HepG2 (cell line): ENCODE results near the gene IMP3. TPM values are rescaled to one million over a fixed set of nuclear protein-coding genes. Genes with fewer than 3 reads are reported as not detected.

Experiments
- ATF7 ChIP-seq, 2 experiments: fragments of 450-650 bp in 1 of 2; sonication (generic) in 1 of 2; formaldehyde crosslinking in 1 of 2; IDR thresholded peaks; 2 replicates each; pipeline versions ENCODE4 v1.4.0 to v1.6.1; 2016 to 2020; ENCODE audit warnings: antibody characterized with exemption in 1 of 2, mild to moderate bottlenecking in 1 of 2, missing genetic modification reagents in 1 of 2
- DRAP1 ChIP-seq: IDR thresholded peaks from 2 replicates; pipeline ENCODE4 v1.6.1; 2016; ENCODE audit warnings: missing genetic modification reagents, missing compliant biosample characterization
- ELF3 ChIP-seq: IDR thresholded peaks from 2 replicates; pipeline ENCODE4 v1.6.1; 2016; ENCODE audit warnings: missing genetic modification reagents, missing compliant biosample characterization
- FOXO1 ChIP-seq: sonication (generic); formaldehyde crosslinking; IDR thresholded peaks from 2 replicates; pipeline ENCODE4 v1.4.0; 2020; ENCODE audit warnings: missing genetic modification reagents
- GFI1 ChIP-seq: sonication (generic); formaldehyde crosslinking; IDR thresholded peaks from 2 replicates; pipeline ENCODE4 v1.5.0; 2020; ENCODE audit warnings: missing genetic modification reagents, mild to moderate bottlenecking, borderline replicate concordance
- GTF3A ChIP-seq: sonication (generic); formaldehyde crosslinking; conservative IDR thresholded peaks from 2 replicates; pipeline ENCODE4 v1.4.0; 2020; ENCODE audit warnings: mild to moderate bottlenecking, missing genetic modification reagents
- HNRNPLL ChIP-seq: fragments of 200-400 bp; formaldehyde crosslinking; IDR thresholded peaks from 2 replicates; pipeline ENCODE4 v1.6.1; 2017; ENCODE audit warnings: mild to moderate bottlenecking, low read depth, low read length; ENCODE audit not compliant: poor library complexity, severe bottlenecking
- HOXA3 ChIP-seq: sonication (generic); formaldehyde crosslinking; IDR thresholded peaks from 2 replicates; pipeline ENCODE4 v1.5.0; 2020; ENCODE audit warnings: missing genetic modification reagents
- MLX ChIP-seq: IDR thresholded peaks from 2 replicates; pipeline ENCODE4 v1.6.1; 2016
- NFKBIZ ChIP-seq: IDR thresholded peaks from 2 replicates; pipeline ENCODE4 v1.6.1; 2018; ENCODE audit warnings: missing genetic modification reagents, missing compliant biosample characterization
- NR2F1 ChIP-seq, 2 experiments: fragments of 450-650 bp in 1 of 2; formaldehyde crosslinking in 1 of 2; IDR thresholded peaks; 2 replicates each; pipeline versions ENCODE4 v1.5.0 to v1.6.1; 2016 to 2020; ENCODE audit warnings: mild to moderate bottlenecking in 1 of 2, missing compliant biosample characterization in 1 of 2, missing genetic modification reagents in 1 of 2, moderate library complexity in 1 of 2
- PPARG ChIP-seq: conservative IDR thresholded peaks from 2 replicates; pipeline ENCODE4 v1.6.1; 2016; ENCODE audit warnings: missing biosample characterization, missing genetic modification reagents
- RARG ChIP-seq: sonication (generic); formaldehyde crosslinking; IDR thresholded peaks from 2 replicates; pipeline ENCODE4 v1.4.0; 2020; ENCODE audit warnings: low read depth, mild to moderate bottlenecking, missing genetic modification reagents
- RFX1 ChIP-seq: fragments of 450-650 bp; IDR thresholded peaks from 2 replicates; pipeline ENCODE4 v1.6.1; 2017
- RXRB ChIP-seq: IDR thresholded peaks from 2 replicates; pipeline ENCODE4 v1.6.1; 2016; ENCODE audit warnings: borderline replicate concordance, missing genetic modification reagents, missing compliant biosample characterization
- SIN3A ChIP-seq: IDR thresholded peaks from 2 replicates; pipeline ENCODE4 v1.6.1; 2011; ENCODE audit warnings: low read depth, mild to moderate bottlenecking, control low read depth, low read length, borderline replicate concordance
- SRSF4 ChIP-seq: fragments of 200-400 bp; formaldehyde crosslinking; IDR thresholded peaks from one replicate; pipeline ENCODE4 v1.6.1; 2018; ENCODE audit warnings: mild to moderate bottlenecking, low read depth, low read length, moderate library complexity; ENCODE audit not compliant: poor library complexity, severe bottlenecking
- TEAD3 ChIP-seq: optimal IDR thresholded peaks from 2 replicates; pipeline ENCODE3; 2016; ENCODE audit warnings: borderline replicate concordance
- YY1 ChIP-seq: IDR thresholded peaks from 2 replicates; pipeline ENCODE4 v1.6.1; 2011; ENCODE audit warnings: low read length, low read depth, moderate library complexity, mild to moderate bottlenecking; ENCODE audit not compliant: insufficient read depth, insufficient replicate concordance
- ZBTB7B ChIP-seq: sonication (generic); formaldehyde crosslinking; IDR thresholded peaks from 2 replicates; pipeline ENCODE4 v1.4.0; 2020; ENCODE audit warnings: missing genetic modification reagents
- ZNF124 ChIP-seq: sonication (generic); formaldehyde crosslinking; IDR thresholded peaks from 2 replicates; pipeline ENCODE4 v1.4.0; 2020; ENCODE audit warnings: missing genetic modification reagents
- ZNF556 ChIP-seq: sonication (generic); formaldehyde crosslinking; IDR thresholded peaks from 2 replicates; pipeline ENCODE4 v1.4.0; 2020; ENCODE audit warnings: mild to moderate bottlenecking, missing genetic modification reagents, borderline replicate concordance
- ZNF564 ChIP-seq: sonication (generic); formaldehyde crosslinking; IDR thresholded peaks from 2 replicates; pipeline ENCODE4 v1.8.1; 2023; ENCODE audit warnings: mild to moderate bottlenecking, missing genetic modification reagents
- ZNF598 ChIP-seq: sonication (generic); formaldehyde crosslinking; IDR thresholded peaks from 2 replicates; pipeline ENCODE4 v1.5.1; 2020; ENCODE audit warnings: mild to moderate bottlenecking, missing genetic modification reagents, borderline replicate concordance
- ZNF639 ChIP-seq: conservative IDR thresholded peaks from 2 replicates; pipeline ENCODE4 v1.6.1; 2018; ENCODE audit warnings: missing genetic modification reagents
- ZNF703 ChIP-seq: sonication (generic); formaldehyde crosslinking; IDR thresholded peaks from 2 replicates; pipeline ENCODE4 v1.5.1; 2020; ENCODE audit warnings: missing genetic modification reagents, mild to moderate bottlenecking, moderate library complexity, borderline replicate concordance
- ZSCAN29 ChIP-seq: sonication (generic); formaldehyde crosslinking; conservative IDR thresholded peaks from 2 replicates; pipeline ENCODE4 v1.4.0; 2020; ENCODE audit warnings: mild to moderate bottlenecking, missing genetic modification reagents
- polyA plus RNA-seq, 8 experiments: library from polyadenylated mRNA; depleted of rRNA in 3 of 8; stranded (reverse) in 7 of 8; unstranded in 1 of 8; fragments of >200 nt; fragmentation: Illumina TruSeq in 4 of 8; extraction: Trizol in 4 of 8; gene quantifications; 2 replicates each; pipeline versions ENCODE4 v1.2.1 to v1.2.3, GENCODE V29; 2011 to 2016; ENCODE audit warnings: low read depth in 4 of 8, missing spikeins in 1 of 8, mixed read lengths in 1 of 8; ENCODE audit not compliant: insufficient read depth in 1 of 8
- total RNA-seq, 5 experiments: library from RNA; depleted of rRNA; stranded (reverse); fragments of >200 nt; fragmentation: Illumina TruSeq; extraction: Trizol; gene quantifications; 2 replicates each; pipeline ENCODE4 v1.2.3, GENCODE V29; 2016; ENCODE audit warnings: low read depth in 1 of 5

IMP3 gene
- total and polyA plus RNA-seq, 2 of the 13 experiments (the other 11 are each of a cell fraction or from before 2014, with no cell fraction given): 38.3 to 143 TPM

GRCh38 chr15:75650908-75651809, 11.1 kb upstream of the IMP3 start (continued):
- TF ChIP-seq ZNF564 (CRISPR knock-in tag) (no peak), DRAP1 (CRISPR knock-in tag) (peak; percentile 51; the same call in 1 of the 2 replicates), ZNF556 (CRISPR knock-in tag) (peak; percentile 22; the same call in 1 of the 2 replicates), HOXA3 (CRISPR knock-in tag) (peak; percentile 68), HNRNPLL (peak; percentile 18), ELF3 (peak; percentile 79), RFX1 (no peak), SIN3A (peak; percentile 14; the same call in 1 of the 2 replicates), RARG (CRISPR knock-in tag) (no peak), RXRB (peak; percentile 98), ZBTB7B (CRISPR knock-in tag) (peak; percentile 85), PPARG (CRISPR knock-in tag) (no peak; the same call in 1 of the 2 replicates), TEAD3 (CRISPR knock-in tag) (peak; percentile 42), ZNF598 (CRISPR knock-in tag) (peak; percentile 60; the same call in 1 of the 2 replicates), ZNF639 (peak; percentile 60; the same call in 1 of the 2 replicates), NR2F1 (CRISPR knock-in tag; IDR thresholded peaks at IDR 0.05) (peak; percentile 69 to 82), YY1 (peak; percentile 34), FOXO1 (CRISPR knock-in tag) (peak; percentile 71), ATF7 (IDR thresholded peaks at IDR 0.05) (no peak), ATF7 (CRISPR knock-in tag; IDR thresholded peaks at IDR 0.05) (peak; percentile 79; the same call in 1 of the 2 replicates), ZSCAN29 (CRISPR knock-in tag) (0 out of 2 replicates have a peak, but pooled peaks have one; percentile 66), ZNF124 (no peak), ZNF703 (CRISPR knock-in tag) (no peak), MLX (CRISPR knock-in tag) (peak; percentile 72; the same call in 1 of the 2 replicates), SRSF4 (no peak), GTF3A (CRISPR knock-in tag) (no peak), NFKBIZ (CRISPR knock-in tag) (0 out of 2 replicates have a peak, but pooled peaks have one; percentile 54), GFI1 (no peak)
